Vagina (tissue), 2 donors: ENCODE data around the gene DMRTA1.

Experiments used
- CTCF ChIP-seq, 3 experiments: fragments of 450-650 bp in 2 of 3; fragments of 200-600 bp in 1 of 3; sonication (generic) in 1 of 3; IDR thresholded peaks; one replicate each; pipeline ENCODE4 v1.5.1; 2017 to 2019; ENCODE audit warnings: antibody characterized with exemption in 3 of 3, mild to moderate bottlenecking in 2 of 3, moderate library complexity in 2 of 3
- POLR2A ChIP-seq, 2 donors: fragments of 450-650 bp; IDR thresholded peaks; one replicate each; pipeline ENCODE4 v1.6.1; 2017; ENCODE audit warnings: antibody characterized with exemption in 2 of 2, mild to moderate bottlenecking in 2 of 2, moderate library complexity in 2 of 2

- TF ChIP-seq POLR2A (IDR thresholded peaks at IDR 0.05) (no peak), CTCF (IDR thresholded peaks at IDR 0.05) (no peak)
Observed at GRCh38 chr9:22433691-22434090, 12.9 kb upstream of the DMRTA1 start.
